ENCODE results near the gene FBXO17. TPM values are rescaled to one million over a fixed set of nuclear protein-coding genes. Genes with fewer than 3 reads are reported as not detected.

Gene FBXO17
- total and polyA plus RNA-seq, 2 donors (not counting 1 experiment from before 2014, with no cell fraction given), result not detected

- TF ChIP-seq, protein P1, sequence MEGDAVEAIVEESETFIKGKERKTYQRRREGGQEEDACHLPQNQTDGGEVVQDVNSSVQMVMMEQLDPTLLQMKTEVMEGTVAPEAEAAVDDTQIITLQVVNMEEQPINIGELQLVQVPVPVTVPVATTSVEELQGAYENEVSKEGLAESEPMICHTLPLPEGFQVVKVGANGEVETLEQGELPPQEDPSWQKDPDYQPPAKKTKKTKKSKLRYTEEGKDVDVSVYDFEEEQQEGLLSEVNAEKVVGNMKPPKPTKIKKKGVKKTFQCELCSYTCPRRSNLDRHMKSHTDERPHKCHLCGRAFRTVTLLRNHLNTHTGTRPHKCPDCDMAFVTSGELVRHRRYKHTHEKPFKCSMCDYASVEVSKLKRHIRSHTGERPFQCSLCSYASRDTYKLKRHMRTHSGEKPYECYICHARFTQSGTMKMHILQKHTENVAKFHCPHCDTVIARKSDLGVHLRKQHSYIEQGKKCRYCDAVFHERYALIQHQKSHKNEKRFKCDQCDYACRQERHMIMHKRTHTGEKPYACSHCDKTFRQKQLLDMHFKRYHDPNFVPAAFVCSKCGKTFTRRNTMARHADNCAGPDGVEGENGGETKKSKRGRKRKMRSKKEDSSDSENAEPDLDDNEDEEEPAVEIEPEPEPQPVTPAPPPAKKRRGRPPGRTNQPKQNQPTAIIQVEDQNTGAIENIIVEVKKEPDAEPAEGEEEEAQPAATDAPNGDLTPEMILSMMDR (IDR thresholded peaks at IDR 0.05), result no peak
- no peak for TF ChIP-seq EZH2 (IDR thresholded peaks at IDR 0.05; ENCODE audit: borderline replicate concordance, insufficient read depth, low read depth, low read length, poor library complexity, severe bottlenecking)
- no peak overlapping the region for H3K4me2 ChIP-seq (replicated peaks; ENCODE audit: low read depth, low read length, poor library complexity, severe bottlenecking)
- no peaks in the 10 kb centered on the region for H3K36me3 ChIP-seq (replicated peaks in 1 of 2; ENCODE audit: control extremely low read depth in 1 of 2, control insufficient read depth in 1 of 2, extremely low read depth in 1 of 2, insufficient read depth in 2 of 2, low read length in 1 of 2)
- no peak overlapping the region for H3K27ac ChIP-seq (ENCODE audit: low read length in 2 of 2)
- peaks cover 0 to 23% (median 2%) of the 10 kb centered on the region in 4 experiments for H3K27me3 ChIP-seq (replicated peaks in 1 of 4; ENCODE audit: control extremely low read depth in 1 of 4, control insufficient read depth in 3 of 4, insufficient read depth in 4 of 4, low read length in 3 of 4)
- ATAC-seq (ENCODE audit: low read depth) (no peak), DNase-seq (no peak)
- peaks cover 0 to 27% (median 9%) of the 10 kb centered on the region in 3 donors for H3K9me3 ChIP-seq (ENCODE audit: control extremely low read depth in 1 of 3, control insufficient read depth in 2 of 3, insufficient read depth in 1 of 3, low read length in 2 of 3)
- CTCF ChIA-PET, result interaction anchor here (0.6 kb wide), 1 partner anchor 83 kb away, joined by 3 read pairs; no protein-coding TSS in a partner anchor
- peaks cover 0 to under 1% of the 10 kb centered on the region in 2 donors for H3K4me1 ChIP-seq (ENCODE audit: control insufficient read depth in 2 of 2, insufficient read depth in 2 of 2, low read length in 2 of 2)
- no peak overlapping the region for H3K4me3 ChIP-seq (ENCODE audit: control extremely low read depth in 1 of 5, extremely low read depth in 1 of 5, insufficient read depth in 1 of 5, low read depth in 2 of 5, low read length in 4 of 5)
- Mint-ChIP-seq H3K27me3 (peaks cover 23% of the 10 kb centered on the region), H3K9me3 (ENCODE audit: insufficient read depth) (no peaks in the 10 kb centered on the region), H3K27ac (no peak overlapping the region), H3K4me3 (no peak overlapping the region), H3K4me1 (no peaks in the 10 kb centered on the region)
- H4K20me1 ChIP-seq (ENCODE audit: control insufficient read depth, insufficient read depth, low read length, poor library complexity, severe bottlenecking), result no peaks in the 10 kb centered on the region
- POLR2A ChIA-PET, result no interaction called here
- intact Hi-C loops (cut with micrococcal nuclease), result no loop called here
- 95% methylated on average over 11 of the region's 14 CpGs for WGBS (ENCODE audit: insufficient coverage)
- no peak overlapping the region for H3K9ac ChIP-seq (ENCODE audit: low read length)
- H2AFZ ChIP-seq (ENCODE audit: insufficient read depth, low read depth, low read length, poor library complexity, severe bottlenecking), result no peak overlapping the region
- H3K79me2 ChIP-seq (ENCODE audit: control insufficient read depth, insufficient read depth, low read length), result no peaks in the 10 kb centered on the region
Observed at GRCh38 chr19:39024875-39025641, 49.5 kb upstream of the FBXO17 start.

DNA sequence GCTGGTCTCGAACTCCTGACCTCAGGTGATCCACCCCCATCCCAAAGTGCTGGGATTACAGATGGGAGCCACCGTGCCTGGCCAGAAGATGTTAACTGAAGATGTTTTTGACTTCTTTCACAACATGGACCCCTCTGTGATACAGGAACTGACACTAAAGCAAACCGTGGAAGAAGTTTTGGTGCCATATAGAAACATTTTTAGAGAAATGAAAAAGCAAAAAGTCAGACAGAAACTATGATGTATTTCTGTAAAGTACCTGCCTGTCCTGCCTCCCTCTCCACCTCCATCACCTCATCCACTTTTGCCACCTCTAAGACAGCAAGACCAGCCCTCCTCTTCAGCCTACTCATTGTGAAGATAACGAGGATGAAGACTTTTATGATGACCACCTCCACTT lies 45.5 kb upstream of the FBXO17 start:
- intact Hi-C loops (cut with micrococcal nuclease), result no loop called here
- Mint-ChIP-seq H3K27me3 (peaks cover 16% of the 10 kb centered on the region), H3K27ac (no peak overlapping the region), H3K4me3 (no peak overlapping the region), H3K4me1 (no peaks in the 10 kb centered on the region), H3K9me3 (ENCODE audit: insufficient read depth) (no peaks in the 10 kb centered on the region)
- POLR2A ChIA-PET, result no interaction called here
- CTCF ChIA-PET, result no interaction called here
- H3K9me3 ChIP-seq (ENCODE audit: control extremely low read depth in 1 of 3, control insufficient read depth in 2 of 3, insufficient read depth in 1 of 3, low read length in 2 of 3), result peaks cover 0 to 13% (median 0%) of the 10 kb centered on the region in 3 donors
- no peak overlapping the region for H3K9ac ChIP-seq (ENCODE audit: low read length)
- H3K4me1 ChIP-seq (ENCODE audit: control insufficient read depth in 2 of 2, insufficient read depth in 2 of 2, low read length in 2 of 2), result no peaks in the 10 kb centered on the region
- H4K20me1 ChIP-seq (ENCODE audit: control insufficient read depth, insufficient read depth, low read length, poor library complexity, severe bottlenecking), result no peaks in the 10 kb centered on the region
- WGBS (ENCODE audit: insufficient coverage), result no CpG with 5 or more reads among the region's 4 CpGs
- no peaks in the 10 kb centered on the region for H3K79me2 ChIP-seq (ENCODE audit: control insufficient read depth, insufficient read depth, low read length)
- no peak overlapping the region for H2AFZ ChIP-seq (ENCODE audit: insufficient read depth, low read depth, low read length, poor library complexity, severe bottlenecking)
- no peak for DNase-seq
- H3K4me2 ChIP-seq (replicated peaks; ENCODE audit: low read depth, low read length, poor library complexity, severe bottlenecking), result no peak overlapping the region
- no peaks in the 10 kb centered on the region for H3K36me3 ChIP-seq (replicated peaks in 1 of 2; ENCODE audit: control extremely low read depth in 1 of 2, control insufficient read depth in 1 of 2, extremely low read depth in 1 of 2, insufficient read depth in 2 of 2, low read length in 1 of 2)
- no peak overlapping the region for H3K4me3 ChIP-seq (ENCODE audit: control extremely low read depth in 1 of 5, extremely low read depth in 1 of 5, insufficient read depth in 1 of 5, low read depth in 2 of 5, low read length in 4 of 5)
- ATAC-seq (ENCODE audit: low read depth), result no peak
- H3K27ac ChIP-seq (ENCODE audit: low read length in 2 of 2), result no peak overlapping the region
- H3K27me3 ChIP-seq (replicated peaks in 1 of 4; ENCODE audit: control extremely low read depth in 1 of 4, control insufficient read depth in 3 of 4, insufficient read depth in 4 of 4, low read length in 3 of 4), result no peaks in the 10 kb centered on the region
- TF ChIP-seq EZH2 (IDR thresholded peaks at IDR 0.05; ENCODE audit: borderline replicate concordance, insufficient read depth, low read depth, low read length, poor library complexity, severe bottlenecking), result no peak
- TF ChIP-seq, protein P1 (IDR thresholded peaks at IDR 0.05), result no peak

Measured in B cell (primary cell).